Panc1 (cell line): Measurements from ENCODE around the gene PIK3R6. TPM values are rescaled to one million over a fixed set of nuclear protein-coding genes. Genes with fewer than 3 reads are reported as not detected.

ENCODE experiments used
- ATAC-seq: fragments of 200-7000 bp; cut with Tn5 transposase; 2 replicates; pipeline ENCODE4 v1.9.1; 2020; ENCODE audit warnings: mild to moderate bottlenecking, moderate library complexity
- BruUV-seq: library from RNA; stranded (reverse); fragments of 400-500 nt; replicated peaks from 2 replicates; lab custom pipeline; 2021; lab: Mats Ljungman, UMichigan
- CTCF ChIA-PET: fragments of 300-600 bp; sonication (Branson Sonifier 250); formaldehyde crosslinking; loops from one replicate; lab custom pipeline; 2022; ENCODE audit warnings: antibody characterized with exemption; lab: Charles Lee
- POLR2A ChIA-PET: fragments of 300-600 bp; sonication (Branson Sonifier 250); formaldehyde crosslinking; loops from one replicate; lab custom pipeline; 2022; ENCODE audit warnings: antibody characterized with exemption; lab: Charles Lee
- DNase-seq: peaks from one replicate; pipeline ENCODE4 v3.0.0-alpha.2; 2010; ENCODE audit warnings: low read depth, low spot score
- H3K27ac ChIP-seq: 2 replicates; pipeline ENCODE4 v1.5.1; 2011; ENCODE audit warnings: mild to moderate bottlenecking, low read length, inconsistent platforms
- H3K27me3 ChIP-seq: fragments of 200-500 bp; sonication (Bioruptor generic); 2 replicates; pipeline ENCODE4 v1.6.0; 2014; ENCODE audit warnings: low read length, inconsistent platforms; ENCODE audit not compliant: control insufficient read depth, insufficient read depth
- H3K36me3 ChIP-seq: fragments of 200-500 bp; sonication (Bioruptor generic); 2 replicates; pipeline ENCODE4 v1.5.1; 2014; ENCODE audit warnings: inconsistent platforms, mild to moderate bottlenecking, low read length, moderate library complexity; ENCODE audit not compliant: control insufficient read depth, insufficient read depth
- H3K4me1 ChIP-seq: 2 replicates; pipeline ENCODE4 v1.5.1; 2011; ENCODE audit warnings: inconsistent platforms, mild to moderate bottlenecking, low read length, moderate library complexity; ENCODE audit not compliant: control insufficient read depth, insufficient read depth
- H3K4me3 ChIP-seq, 2 experiments: 2 replicates each; pipeline ENCODE4 v1.5.1; 2011 to 2012; ENCODE audit warnings: low read depth in 2 of 2, low read length in 2 of 2, mild to moderate bottlenecking in 2 of 2, inconsistent platforms in 1 of 2, moderate library complexity in 1 of 2
- H3K9me3 ChIP-seq: fragments of 200-500 bp; sonication (Bioruptor generic); 2 replicates; pipeline ENCODE4 v1.5.1; 2014; ENCODE audit warnings: low read depth, mild to moderate bottlenecking, inconsistent platforms, low read length, moderate library complexity; ENCODE audit not compliant: control insufficient read depth, insufficient read depth
- CTCF ChIP-seq: fragments of 450-650 bp; IDR thresholded peaks from 2 replicates; pipeline ENCODE4 v1.5.1; 2017; ENCODE audit warnings: mild to moderate bottlenecking
- POLR2AphosphoS5 ChIP-seq: IDR thresholded peaks from 2 replicates; pipeline ENCODE4 v1.6.1; 2012; ENCODE audit warnings: mild to moderate bottlenecking, low read depth, low read length, moderate library complexity
- REST ChIP-seq, 2 experiments: IDR thresholded peaks; 2 replicates each; pipeline ENCODE4 v1.6.1; 2011 to 2012; ENCODE audit warnings: low read depth in 2 of 2, control low read depth in 1 of 2, low read length in 1 of 2, mild to moderate bottlenecking in 1 of 2, moderate library complexity in 1 of 2; ENCODE audit not compliant: insufficient read depth in 1 of 2
- SIN3A ChIP-seq: IDR thresholded peaks from 2 replicates; pipeline ENCODE4 v1.6.1; 2012; ENCODE audit warnings: low read depth, mild to moderate bottlenecking, low read length, moderate library complexity, borderline replicate concordance; ENCODE audit not compliant: insufficient read depth
- TCF7L2 ChIP-seq: IDR thresholded peaks from 2 replicates; pipeline ENCODE4 v1.6.1; 2011; ENCODE audit warnings: mild to moderate bottlenecking, low read depth, low read length, inconsistent platforms
- in situ Hi-C: cut with HindIII; loops from 2 replicates; pipeline ENCODE4 v1.10.0; 2016; ENCODE audit warnings: low sequenced_read_pairs, low pct_unique_long_range_greater_than_20kb
- intact Hi-C: fragments of 100-400 bp; cut with micrococcal nuclease; formaldehyde crosslinking; loops from one replicate; pipeline ENCODE4 v1.10.0; 2022; ENCODE audit not compliant: unreplicated experiment
- total RNA-seq: library from RNA; stranded (reverse); gene quantifications from one replicate; pipeline ENCODE4 v1.2.1, GENCODE V29; 2021; ENCODE audit not compliant: unreplicated experiment

PIK3R6 gene
- total RNA-seq, 1 experiment from 2014 or later = not detected

GRCh38 chr17:8823279-8823678, 44.2 kb downstream of the PIK3R6 start:
- BruUV-seq = no TSS peak
- Histone ChIP-seq H3K4me1 (no peaks in the 10 kb centered on the region), H3K36me3 (no peaks in the 10 kb centered on the region), H3K27ac (no peak overlapping the region), H3K27me3 (peaks cover 3% of the 10 kb centered on the region; the same call in 1 of the 2 replicates), H3K9me3 (peaks cover 5% of the 10 kb centered on the region; the same call in 1 of the 2 replicates), H3K4me3 (no peak overlapping the region)
- TF ChIP-seq CTCF (no peak), SIN3A (no peak), TCF7L2 (no peak), POLR2AphosphoS5 (no peak), REST (IDR thresholded peaks at IDR 0.05; ENCODE audit: insufficient read depth in 1 of 2, low read depth in 2 of 2, low read length in 1 of 2) (no peak)
- no peak for ATAC-seq
- intact Hi-C loops = no loop called here
- CTCF ChIA-PET = no interaction called here
- no peak for DNase-seq
- in situ Hi-C loops = no loop called here
- POLR2A ChIA-PET = no interaction called here

GRCh38 chr17:8822401-8823035, 45.0 kb downstream of the PIK3R6 start:
- H3K4me1 ChIP-seq = no peaks in the 10 kb centered on the region
- H3K36me3 ChIP-seq = no peaks in the 10 kb centered on the region
- CTCF ChIA-PET = no interaction called here
- POLR2A ChIA-PET = no interaction called here
- peaks cover 5% of the 10 kb centered on the region; the same call in 1 of the 2 replicates for H3K9me3 ChIP-seq
- H3K27ac ChIP-seq = no peak overlapping the region
- no TSS peak for BruUV-seq
- no peak overlapping the region for H3K4me3 ChIP-seq
- no peak for DNase-seq
- intact Hi-C loops = no loop called here
- in situ Hi-C loops = no loop called here
- H3K27me3 ChIP-seq = peaks cover 3% of the 10 kb centered on the region; the same call in 1 of the 2 replicates
- ATAC-seq = no peak
- TF ChIP-seq TCF7L2 (no peak), SIN3A (no peak), CTCF (no peak), REST (IDR thresholded peaks at IDR 0.05; ENCODE audit: insufficient read depth in 1 of 2, low read depth in 2 of 2, low read length in 1 of 2) (no peak), POLR2AphosphoS5 (no peak)
